Effector memory CD4-positive, alpha-beta T cell (primary cell): Measurements from ENCODE around the gene ASB10.

Experiments used
- DNase-seq, 3 donors: peaks; one replicate each; pipeline ENCODE4 v3.0.0-alpha.2; 2020
- H3K27ac ChIP-seq: 2 replicates; pipeline ENCODE4 v1.7.0; 2013; ENCODE audit warnings: mild to moderate bottlenecking, low read length, moderate library complexity; ENCODE audit not compliant: insufficient read depth, poor library complexity, severe bottlenecking
- H3K27me3 ChIP-seq: replicated peaks from 2 replicates; pipeline ENCODE4 v1.7.0; 2013; ENCODE audit warnings: mild to moderate bottlenecking, low read length; ENCODE audit not compliant: insufficient read depth, control insufficient read depth, poor library complexity, severe bottlenecking
- H3K36me3 ChIP-seq: 2 replicates; pipeline ENCODE4 v1.7.0; 2013; ENCODE audit warnings: mild to moderate bottlenecking, low read length, moderate library complexity; ENCODE audit not compliant: control insufficient read depth, insufficient read depth
- H3K4me1 ChIP-seq: 2 replicates; pipeline ENCODE4 v1.7.0; 2013; ENCODE audit warnings: low read length, mild to moderate bottlenecking; ENCODE audit not compliant: control insufficient read depth, insufficient read depth, poor library complexity, severe bottlenecking
- H3K4me3 ChIP-seq: 2 replicates; pipeline ENCODE4 v1.7.0; 2013; ENCODE audit warnings: low read length, low read depth, mild to moderate bottlenecking; ENCODE audit not compliant: insufficient read depth, poor library complexity, severe bottlenecking
- H3K9me3 ChIP-seq: 2 replicates; pipeline ENCODE4 v1.7.0; 2013; ENCODE audit warnings: mild to moderate bottlenecking, low read length, moderate library complexity; ENCODE audit not compliant: control insufficient read depth

ASB10 gene

DNA sequence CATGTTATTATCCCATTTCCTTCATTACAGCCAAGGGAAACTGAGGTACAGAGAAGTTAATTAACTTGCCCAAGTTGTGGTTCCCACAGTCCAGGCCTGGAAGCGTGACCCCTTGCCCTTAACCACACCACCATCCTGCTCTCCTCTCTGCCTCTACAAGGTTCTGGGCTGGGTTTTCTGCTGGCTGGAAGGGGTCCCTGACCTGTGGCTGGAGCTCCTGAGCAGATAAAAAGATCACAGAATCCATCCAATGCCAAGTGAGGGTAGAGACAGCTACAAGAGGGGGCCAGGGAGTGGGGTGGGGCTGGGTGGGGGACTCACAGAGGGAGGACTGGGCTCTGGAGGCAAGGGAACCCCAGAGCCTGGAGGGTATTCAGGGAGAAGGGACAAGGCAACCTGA lies 9.7 kb downstream of the ASB10 start:
- Histone ChIP-seq H3K27me3 (peaks cover 3% of the 10 kb centered on the region), H3K9me3 (no peaks in the 10 kb centered on the region), H3K27ac (no peak overlapping the region), H3K4me1 (no peaks in the 10 kb centered on the region), H3K36me3 (no peaks in the 10 kb centered on the region), H3K4me3 (no peak overlapping the region)
- DNase-seq, result no peak

DNA sequence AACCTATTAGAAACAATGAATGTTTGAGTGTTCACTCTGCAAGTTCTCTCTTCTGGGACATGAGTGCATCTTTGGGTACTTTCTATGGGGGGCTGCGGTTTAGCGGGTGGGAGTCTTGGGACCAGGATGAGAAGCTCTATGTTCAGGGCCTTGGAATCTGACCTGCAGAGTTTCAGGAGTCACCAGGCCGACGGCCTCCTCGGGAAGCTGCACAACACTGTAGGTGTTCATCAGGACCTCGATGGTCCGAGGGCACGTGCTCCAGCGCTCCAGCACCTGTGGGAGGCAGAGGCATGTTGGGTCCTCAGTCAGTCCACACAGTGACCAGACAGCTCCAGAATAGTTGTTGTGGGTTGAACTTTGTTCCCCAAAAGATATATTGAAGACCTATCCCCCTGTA lies 10.6 kb downstream of the ASB10 start:
- DNase-seq, result no peak
- Histone ChIP-seq H3K27me3 (peaks cover 3% of the 10 kb centered on the region), H3K4me1 (no peaks in the 10 kb centered on the region), H3K4me3 (no peak overlapping the region), H3K27ac (no peak overlapping the region), H3K36me3 (no peaks in the 10 kb centered on the region), H3K9me3 (no peaks in the 10 kb centered on the region)

DNA sequence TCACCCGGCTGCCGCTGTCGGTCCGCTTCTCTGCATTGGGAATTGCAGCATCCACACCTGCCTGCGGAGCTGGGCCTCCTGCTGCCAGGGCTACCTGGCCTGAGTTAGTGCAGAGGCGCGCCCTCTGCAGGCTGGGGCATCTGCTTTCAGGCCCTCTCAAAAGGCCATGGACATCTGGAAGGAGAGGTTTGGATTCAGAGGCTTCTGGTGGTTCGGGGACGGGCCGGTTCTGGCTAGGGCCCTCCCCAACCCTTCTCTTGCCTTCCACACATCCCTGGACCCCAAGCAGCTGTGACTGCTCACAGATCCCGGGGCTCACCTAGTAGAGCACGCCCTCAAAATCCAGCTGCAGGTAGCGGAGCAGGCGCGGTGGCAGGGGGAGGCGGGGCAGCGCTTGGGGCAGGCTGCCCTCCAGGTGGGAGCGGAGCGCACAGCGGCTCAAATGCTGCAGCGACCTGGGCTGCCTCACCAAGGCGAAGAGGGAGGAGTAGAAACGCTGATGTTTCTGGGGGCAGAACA lies 11.2 kb downstream of the ASB10 start:
- Histone ChIP-seq H3K9me3 (no peaks in the 10 kb centered on the region), H3K36me3 (no peaks in the 10 kb centered on the region), H3K4me3 (no peak overlapping the region), H3K4me1 (no peaks in the 10 kb centered on the region), H3K27me3 (peaks cover 3% of the 10 kb centered on the region), H3K27ac (no peak overlapping the region)
- no peak for DNase-seq

- H3K9me3 ChIP-seq, result no peaks in the 10 kb centered on the region
- no peaks in the 10 kb centered on the region for H3K36me3 ChIP-seq
- DNase-seq, result no peak
- no peaks in the 10 kb centered on the region for H3K4me1 ChIP-seq
- no peak overlapping the region for H3K27ac ChIP-seq
- H3K27me3 ChIP-seq, result peaks cover 3% of the 10 kb centered on the region
- no peak overlapping the region for H3K4me3 ChIP-seq
These were observed 11.8 kb downstream of the ASB10 start for GRCh38 chr7:151175047-151175792.

DNA sequence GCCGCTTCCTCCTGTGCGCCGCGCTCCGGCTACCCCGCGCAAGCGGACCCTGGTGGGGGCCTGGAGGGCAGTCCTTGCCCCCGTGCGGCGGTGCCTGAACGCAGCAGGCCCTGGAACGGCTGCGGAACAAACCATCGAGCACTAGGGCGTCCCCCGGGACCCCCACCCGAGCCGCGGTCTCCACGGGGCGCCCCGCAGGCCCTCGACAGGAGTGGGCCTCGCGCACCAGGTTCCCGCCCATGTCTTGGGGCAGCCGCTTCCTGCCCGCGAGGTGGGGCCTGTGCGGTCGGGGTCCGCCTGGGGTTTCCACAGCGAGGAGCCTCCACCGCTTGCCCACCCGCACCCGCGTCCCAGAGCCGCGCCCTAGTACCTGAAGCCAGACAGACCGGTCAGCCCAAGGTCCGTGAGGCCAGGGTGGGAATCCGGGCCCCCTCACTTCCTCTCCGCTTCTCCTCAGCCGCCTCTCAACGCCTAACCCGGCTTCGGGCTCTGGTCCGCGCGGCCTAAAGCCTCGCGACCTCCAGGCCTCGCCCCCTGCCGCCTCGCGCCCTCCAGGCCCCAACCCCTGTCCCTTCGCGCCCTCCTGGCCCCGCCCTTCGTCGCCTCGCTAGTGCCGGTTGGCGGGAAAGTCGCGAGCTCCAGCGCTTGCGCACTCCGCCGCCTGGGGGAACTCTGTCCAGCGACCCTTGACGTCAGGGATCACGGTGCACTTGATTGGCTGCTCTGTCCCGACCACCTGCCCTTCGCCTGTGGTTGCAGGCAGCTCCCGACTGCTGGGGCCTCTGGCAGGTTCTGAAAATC lies 12.6 kb downstream of the ASB10 start:
- Histone ChIP-seq H3K36me3 (no peaks in the 10 kb centered on the region), H3K9me3 (no peaks in the 10 kb centered on the region), H3K27ac (no peak overlapping the region), H3K4me3 (no peak overlapping the region), H3K27me3 (peaks cover under 1% of the 10 kb centered on the region), H3K4me1 (no peaks in the 10 kb centered on the region)
- no peak for DNase-seq

DNA sequence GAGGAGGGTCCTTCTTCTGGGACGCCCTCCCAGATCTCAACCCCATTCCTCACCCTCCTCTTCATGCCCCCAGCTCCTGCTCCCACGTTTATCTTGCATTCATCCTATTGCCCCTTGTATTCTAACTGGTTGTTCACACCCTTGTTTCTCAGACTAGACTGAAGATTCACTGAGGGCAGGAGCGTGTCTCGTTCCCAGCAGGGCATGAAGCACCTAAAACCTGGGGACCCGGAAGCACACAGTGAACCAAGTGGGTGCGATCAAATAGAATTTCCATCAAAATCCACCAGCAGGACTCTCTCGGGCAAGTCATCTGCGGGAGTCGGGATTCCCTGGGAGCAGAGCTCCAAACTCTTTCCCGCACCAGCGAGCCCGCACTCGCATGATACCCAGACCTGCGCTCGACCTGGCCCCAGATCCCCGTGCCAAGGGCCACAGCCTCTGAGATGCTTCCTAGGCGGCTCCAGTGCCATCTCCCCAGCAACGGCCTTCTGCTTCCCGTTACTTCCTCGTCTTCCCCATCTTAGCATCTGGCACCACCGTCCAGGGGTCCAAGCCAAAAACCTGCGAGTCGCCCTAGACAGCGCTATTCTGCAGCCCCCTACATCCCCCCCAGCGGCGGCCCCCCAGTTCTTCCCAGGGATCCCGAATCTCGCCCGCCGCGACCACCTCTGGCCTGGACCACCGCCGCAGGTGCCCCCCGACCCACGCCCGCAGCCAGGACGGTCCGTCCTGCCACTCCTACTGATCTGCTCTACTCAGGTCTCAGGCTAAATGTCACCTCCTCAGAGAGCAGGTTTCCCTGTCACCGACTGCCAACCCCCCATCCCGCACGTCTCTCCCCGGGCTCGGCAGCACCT lies 13.4 kb downstream of the ASB10 start:
- no peak for DNase-seq
- Histone ChIP-seq H3K4me3 (no peak overlapping the region), H3K4me1 (no peaks in the 10 kb centered on the region), H3K9me3 (no peaks in the 10 kb centered on the region), H3K27me3 (peaks cover 7% of the 10 kb centered on the region), H3K27ac (no peak overlapping the region), H3K36me3 (no peaks in the 10 kb centered on the region)

DNA sequence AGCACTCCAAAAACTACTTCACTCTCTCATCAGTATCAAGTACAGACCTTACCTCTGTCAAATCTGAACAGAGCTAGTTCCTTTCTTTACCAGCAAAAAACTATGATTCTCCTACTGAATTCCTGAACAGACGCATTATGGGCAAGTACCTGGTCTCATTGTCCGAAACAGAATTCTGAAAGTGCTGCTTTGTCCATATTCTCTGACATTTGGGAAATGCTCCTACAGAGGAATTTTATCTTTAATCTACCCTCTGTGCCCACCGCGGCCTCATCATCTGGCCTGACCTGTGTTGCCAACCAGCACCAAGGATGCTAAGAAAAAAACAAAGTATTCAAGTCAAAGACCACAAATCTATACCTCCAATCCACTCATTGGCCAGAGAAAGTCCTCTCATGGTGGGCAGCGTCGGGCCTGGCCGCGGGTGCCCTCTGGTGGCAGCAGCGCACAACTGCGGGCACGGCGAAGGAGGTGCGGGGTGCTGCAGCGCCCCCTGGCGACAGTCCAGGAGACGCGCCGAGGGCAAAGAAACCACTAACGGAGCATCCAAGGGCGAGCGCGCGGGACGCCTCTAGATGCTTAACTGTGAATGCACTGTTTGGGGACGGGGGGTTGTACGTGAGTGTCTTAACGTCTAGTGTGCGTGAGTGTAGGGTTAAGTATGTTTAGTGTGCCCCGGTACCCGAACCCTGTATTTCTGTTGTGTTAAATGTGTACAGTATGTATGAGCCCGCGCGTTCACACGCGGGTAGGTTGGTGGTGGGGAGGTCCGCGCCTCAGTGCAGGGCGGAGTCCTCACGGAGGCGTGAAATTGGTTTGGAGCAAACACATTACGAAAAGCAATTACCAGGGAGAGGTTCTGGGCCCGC lies 14.5 kb downstream of the ASB10 start:
- Histone ChIP-seq H3K4me3 (no peak overlapping the region), H3K9me3 (no peaks in the 10 kb centered on the region), H3K4me1 (no peaks in the 10 kb centered on the region), H3K36me3 (no peaks in the 10 kb centered on the region), H3K27me3 (peaks cover 14% of the 10 kb centered on the region), H3K27ac (no peak overlapping the region)
- DNase-seq, result peak; percentile 52 to 74 (median 71)

DNA sequence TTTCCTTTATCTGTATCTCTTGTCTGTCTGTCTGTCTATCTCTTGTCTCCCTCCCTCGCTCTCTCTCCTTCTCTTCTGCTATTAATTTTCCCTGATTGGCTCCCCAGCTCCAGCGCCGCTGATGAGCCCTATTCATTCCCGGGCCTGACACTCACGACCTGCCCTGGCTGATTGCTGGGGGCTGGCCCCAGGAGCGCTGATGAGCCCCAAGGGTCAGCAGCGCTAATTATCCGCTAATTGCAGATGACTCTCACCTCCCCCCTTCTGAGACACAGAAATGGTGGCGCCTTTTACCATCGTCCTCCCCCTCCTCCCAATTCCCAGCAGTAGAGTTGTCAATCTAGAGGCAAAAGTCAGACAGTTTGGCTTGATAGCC lies 18.3 kb downstream of the ASB10 start:
- Histone ChIP-seq H3K9me3 (no peaks in the 10 kb centered on the region), H3K4me1 (peaks cover 8% of the 10 kb centered on the region), H3K36me3 (no peaks in the 10 kb centered on the region), H3K27me3 (peaks cover 33% of the 10 kb centered on the region), H3K4me3 (no peak overlapping the region), H3K27ac (no peak overlapping the region)
- no peak for DNase-seq
